ENCODE measurements around the gene RNF114.
"Not testable (repeated sequence)": the region's sequence is repeated elsewhere in the genome, so short reads cannot be mapped to it uniquely, and the experiment has no call there.

RNF114 gene, protein sequence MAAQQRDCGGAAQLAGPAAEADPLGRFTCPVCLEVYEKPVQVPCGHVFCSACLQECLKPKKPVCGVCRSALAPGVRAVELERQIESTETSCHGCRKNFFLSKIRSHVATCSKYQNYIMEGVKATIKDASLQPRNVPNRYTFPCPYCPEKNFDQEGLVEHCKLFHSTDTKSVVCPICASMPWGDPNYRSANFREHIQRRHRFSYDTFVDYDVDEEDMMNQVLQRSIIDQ

DNA sequence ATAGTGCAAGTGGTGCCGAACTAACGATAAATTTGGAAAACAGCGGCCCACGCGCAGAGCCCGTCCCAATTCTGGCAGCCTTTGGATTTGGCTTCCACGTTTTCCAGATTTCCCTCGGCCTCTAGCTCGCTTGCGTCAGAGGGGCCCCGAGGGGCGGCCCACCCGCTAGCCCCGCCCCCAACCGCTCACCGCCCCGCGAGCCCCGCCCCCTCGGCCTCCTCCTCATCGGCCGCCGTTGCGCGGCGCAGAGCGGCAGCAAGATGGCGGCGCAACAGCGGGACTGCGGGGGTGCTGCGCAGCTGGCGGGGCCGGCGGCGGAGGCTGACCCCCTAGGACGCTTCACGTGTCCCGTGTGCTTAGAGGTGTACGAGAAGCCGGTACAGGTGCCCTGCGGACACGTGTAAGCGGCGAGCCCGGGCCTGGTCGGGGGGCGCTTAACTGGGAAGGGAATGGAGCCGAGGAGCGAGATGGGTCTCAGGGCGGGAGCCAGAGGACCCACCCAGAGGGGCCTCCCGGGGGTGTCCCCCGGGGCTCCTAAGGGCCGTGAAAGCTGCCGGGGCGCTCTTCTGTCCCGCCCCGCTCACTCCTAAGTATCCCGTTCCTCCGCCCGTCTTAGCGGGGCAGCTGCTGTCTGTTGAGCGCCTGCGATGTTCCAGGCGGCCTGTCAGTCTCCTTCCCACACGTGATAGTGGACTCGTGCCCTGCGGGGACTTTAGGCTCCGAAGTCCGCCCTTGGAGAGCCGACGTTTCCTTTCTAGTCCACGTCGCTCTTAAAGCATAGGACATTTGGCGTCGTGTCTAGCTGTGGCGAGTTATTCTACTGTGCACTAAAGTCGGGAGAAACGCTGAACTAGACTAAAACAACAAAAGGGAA is at the start of gene RNF114:
Gene RNF114, plus strand, starts transcription at position 245 of the 874 bp plus-strand sequence. Its CDS starts 16 bp downstream, at position 261.
- DNase-seq (ENCODE audit: low read depth), result peak; percentile 81

DNA sequence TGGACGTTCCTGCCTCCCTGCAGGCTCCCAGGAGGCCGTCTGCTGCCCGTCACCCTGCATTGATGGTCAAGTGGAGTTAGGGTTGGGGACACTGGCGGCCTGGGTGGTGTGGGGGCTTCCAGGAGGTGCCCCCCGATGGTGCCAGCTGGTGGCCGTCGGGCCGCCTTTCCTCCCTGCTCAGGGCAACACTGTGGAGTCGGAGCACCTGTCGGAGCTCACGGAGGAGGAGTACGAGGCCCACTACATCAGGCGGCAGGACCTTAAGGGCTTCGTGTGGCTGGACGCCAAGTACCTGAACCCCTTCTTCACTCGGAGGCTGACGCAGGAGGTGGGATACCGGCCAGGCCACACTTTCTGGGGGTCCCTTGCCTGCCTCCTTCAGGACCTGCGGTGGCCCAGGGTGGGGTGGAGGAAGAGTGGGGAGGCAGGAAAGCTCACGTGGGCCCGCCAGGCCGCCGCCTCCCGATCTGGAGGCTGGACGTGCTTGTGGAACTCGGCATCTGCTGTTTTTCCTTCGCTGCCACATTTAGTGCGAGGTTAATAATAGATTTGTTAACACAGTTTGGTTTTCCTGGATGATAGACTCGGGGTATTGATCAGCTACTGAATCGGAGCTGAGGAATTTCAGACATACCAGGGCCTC is 49.5 kb upstream of the RNF114 start:
- DNase-seq (ENCODE audit: low read depth), result no peak

DNA sequence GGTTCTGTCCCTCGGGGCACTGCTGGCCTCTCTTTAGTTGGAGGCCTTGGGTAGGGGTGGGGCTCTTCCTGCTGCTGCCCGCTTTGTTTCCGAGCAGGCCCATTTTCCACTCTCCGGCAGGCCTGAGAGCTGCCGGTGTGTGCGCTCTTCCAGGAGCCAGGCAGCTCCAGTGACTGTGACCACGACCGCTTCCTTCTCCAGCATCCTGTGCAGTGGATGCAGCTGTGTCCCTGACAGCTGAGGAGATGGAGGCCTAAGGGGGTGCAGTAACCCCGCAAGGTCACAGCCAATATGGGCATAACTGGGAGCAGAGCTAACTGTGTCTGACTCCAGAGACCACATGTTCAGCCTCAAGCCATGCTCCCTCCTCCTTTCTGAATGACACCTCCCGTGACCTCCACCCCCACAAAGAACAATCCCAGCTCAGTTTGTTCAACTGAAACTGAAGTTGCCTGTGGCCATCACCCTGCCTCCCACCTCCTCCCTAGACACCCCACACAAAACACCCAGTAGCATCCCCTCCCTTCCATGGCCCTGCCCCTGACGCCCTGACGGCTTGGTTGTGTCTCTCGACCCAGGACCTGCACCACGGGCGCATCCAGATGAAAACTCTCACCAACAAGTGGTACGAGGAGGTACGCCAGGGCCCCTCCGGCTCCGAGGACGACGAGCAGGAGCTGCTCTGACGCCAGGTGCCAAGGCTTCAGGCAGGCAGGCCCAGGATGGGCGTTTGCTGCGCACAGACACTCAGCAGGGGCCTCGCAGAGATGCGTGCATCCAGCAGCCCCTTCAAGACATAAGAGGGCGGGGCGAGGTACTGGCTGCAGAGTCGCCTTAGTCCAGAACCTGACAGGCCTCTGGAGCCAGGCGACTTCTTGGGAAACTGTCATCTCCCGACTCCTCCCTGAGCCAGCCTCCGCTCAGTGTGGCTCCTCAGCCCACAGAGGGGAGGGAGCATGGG is 48.7 kb upstream of the RNF114 start:
- no peak for DNase-seq (ENCODE audit: low read depth)

DNA sequence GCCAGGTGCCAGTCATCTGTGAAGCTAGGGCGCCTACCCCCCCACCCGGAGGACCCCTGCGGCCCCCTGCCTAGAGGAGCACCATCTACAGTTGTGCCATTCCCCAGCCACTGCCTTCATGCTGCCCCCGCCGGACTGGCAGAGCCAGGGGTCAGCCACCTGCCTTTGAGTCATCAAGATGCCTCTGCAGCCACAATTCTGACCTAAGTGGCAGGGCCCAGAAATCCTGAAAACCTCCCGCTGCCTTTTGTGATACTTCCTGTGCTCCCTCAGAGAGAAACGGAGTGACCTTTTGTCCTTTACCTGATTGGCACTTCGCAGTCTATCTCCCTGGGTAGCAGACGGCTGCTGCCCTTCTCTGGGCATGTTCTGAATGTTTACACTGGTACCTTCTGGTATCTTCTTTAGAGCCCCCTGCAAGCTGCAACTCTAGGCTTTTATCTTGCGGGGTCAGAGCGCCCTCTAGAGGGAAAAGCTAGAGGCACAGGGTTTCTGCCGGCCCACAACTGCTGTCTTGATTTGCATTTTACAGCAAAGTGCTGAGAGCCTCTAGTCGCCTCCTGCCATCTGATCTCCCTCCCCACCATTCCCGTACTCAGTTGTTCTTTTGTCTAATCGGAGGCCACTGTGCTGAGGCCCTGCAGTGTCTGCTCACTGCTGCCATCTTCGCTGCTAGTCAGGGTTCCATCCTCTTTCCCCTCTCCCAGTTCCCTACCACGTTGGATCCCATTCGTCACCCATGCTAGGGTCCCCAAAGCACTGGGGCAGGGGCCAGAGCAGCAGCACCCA is 47.8 kb upstream of the RNF114 start:
- DNase-seq (ENCODE audit: low read depth), result peak; percentile 24

DNA sequence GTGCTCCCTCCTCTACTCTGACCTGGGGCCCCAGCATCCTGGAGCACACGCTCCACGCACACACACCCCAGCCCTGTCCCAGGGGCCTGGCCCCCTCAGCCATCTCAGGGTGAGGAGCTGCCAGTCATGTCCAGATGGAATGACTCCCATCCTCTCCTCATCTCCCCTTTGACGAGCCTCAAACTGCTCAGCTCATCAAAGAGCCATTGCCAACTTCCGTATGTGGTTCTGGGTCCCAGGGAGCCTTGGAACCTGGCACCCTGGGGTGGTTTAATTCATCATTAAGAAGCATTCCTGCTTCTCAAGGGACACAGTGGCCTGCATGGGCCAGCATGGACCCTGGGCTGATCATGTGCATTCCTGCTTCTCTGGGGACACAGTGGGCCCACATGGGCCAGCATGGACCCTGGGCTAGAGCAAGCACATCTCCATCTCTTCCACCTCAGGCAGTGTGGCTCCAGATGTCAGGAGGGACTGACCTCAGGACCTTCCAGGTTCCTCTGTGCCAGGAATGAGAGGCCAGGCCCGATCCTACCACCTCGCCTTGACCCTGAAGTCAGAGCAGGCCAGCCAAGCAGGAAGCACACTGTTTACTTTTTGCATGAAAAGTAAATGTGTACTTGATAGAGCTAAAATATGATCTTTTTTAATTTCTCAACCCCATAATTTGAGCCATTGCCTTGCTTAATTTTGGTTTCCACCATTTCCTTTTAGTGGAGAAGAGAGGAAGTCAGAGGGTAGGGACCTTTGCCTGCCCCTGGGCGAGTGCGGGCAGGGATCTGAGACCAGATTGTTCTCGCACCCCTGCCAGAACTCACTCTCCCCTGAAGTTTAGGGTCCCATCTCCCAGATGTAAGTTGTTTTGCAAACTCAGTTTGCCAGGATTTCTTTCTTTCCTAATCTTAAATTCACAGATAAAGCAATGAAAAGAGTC is 46.9 kb upstream of the RNF114 start:
- no peak for DNase-seq (ENCODE audit: low read depth)

DNA sequence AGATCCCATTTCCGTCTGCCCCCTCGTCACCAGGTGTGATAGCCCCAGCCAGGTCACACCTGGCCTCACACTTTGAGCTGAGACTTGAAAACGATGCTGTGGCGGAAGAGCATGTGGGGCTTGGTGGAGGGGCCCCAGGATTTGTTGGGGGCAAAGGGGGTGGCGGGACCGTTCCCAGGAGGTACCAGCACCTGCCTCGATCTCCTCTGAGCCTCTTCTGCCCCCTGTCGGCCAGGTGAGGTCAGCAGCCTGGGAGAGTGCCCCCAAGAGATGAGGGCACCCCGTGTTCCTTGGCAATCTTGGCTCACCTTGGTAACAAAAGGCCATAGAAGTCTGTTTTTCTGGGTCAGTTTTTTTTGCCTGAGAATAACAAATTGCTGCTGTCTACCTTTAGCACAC is 46.3 kb upstream of the RNF114 start:
- DNase-seq (ENCODE audit: low read depth), result no peak

DNA sequence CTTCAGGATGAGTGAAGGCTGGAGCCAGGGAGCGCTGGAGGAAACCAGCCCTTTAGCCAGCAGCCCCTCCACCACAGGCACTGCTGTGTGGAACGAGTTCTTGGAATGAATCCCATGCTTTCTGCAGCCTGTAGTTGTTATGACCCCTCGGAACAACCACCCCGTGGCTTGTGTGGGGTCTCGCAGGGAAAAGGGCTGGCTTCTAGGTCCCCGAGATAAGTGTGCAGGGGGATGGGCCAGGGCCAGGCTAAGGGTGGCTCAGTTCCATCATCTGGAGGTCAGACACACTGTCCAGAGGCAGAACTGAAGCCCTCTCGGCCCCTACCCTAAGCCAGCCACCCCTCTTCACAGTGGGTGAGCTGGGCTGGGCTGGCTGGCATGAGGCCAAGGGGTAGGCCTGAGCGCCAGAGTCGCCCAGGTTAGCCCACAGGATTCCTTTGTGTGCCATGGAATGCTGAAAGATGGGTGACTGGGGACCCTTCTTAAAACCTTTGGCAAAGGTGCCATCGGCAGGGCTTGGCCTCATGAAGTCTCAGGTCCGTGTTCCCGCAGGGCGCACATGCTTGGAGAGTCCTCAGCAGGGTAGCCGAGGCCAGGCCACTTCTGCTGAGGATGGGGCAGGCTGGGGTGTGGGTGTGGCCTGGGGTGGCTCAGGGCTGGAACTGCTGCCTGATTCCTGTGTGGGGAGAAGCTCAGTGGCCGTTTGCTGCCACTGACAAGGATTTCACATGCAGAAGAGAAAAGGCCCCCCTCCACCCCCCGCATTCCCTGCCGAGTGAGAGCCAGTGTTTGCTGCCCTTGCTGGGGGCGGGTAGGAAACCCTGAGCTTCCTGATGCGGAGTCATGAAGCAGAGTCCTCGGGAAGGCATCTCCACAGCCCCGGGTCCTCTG is 45.5 kb upstream of the RNF114 start:
- DNase-seq (ENCODE audit: low read depth), result no peak

DNA sequence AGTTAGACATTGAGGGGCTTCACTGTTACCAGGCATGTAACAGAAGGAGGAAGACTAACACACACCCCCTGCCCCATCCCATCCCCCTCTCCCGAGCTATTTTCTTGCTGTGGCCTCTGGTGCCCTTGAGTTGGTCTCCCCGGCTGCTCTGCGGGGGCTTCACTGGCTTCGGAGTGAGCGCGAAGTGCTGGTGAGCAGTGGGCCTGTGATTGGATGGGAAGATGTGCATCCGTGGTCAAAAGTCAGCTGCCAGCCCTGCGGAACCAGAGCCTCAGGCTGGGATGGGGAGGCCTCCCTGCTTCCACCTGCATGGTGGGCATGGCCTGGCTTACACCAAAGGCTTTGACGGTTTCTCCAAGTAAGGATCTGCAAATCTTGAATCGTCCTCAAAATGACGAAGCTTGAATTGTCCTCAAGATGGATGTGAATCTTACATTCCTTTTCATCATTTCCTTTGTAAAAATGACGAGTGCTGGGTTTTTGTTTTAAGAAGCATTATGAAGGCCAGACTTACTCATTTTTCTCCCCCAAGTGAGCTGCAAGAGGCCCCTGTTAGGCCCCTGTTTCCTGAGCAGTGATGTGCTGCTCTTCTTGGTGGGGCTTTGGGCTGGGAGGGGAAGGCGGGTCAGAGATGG is 44.6 kb upstream of the RNF114 start:
- no peak for DNase-seq (ENCODE audit: low read depth)

DNA sequence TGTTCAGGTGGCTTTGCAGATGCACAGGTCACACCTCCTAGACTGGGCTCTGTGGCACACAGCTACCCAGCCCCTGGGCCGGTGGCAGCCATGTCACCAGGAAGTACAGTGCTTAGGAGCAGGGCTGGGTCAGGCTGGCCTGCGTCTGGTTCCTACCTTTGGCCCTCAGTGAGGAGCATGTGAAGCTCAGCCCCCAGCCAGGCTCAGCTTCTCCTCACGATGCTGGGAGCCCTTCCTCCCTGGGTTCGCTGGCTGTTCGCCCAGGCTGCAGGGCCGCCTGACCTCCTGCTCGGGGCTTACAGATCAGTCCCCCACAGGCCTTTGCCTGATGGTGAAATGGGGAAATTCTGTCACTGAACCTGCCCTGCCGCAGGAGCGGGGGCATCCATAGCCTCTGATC is 43.9 kb upstream of the RNF114 start:
- no peak for DNase-seq (ENCODE audit: low read depth)

DNA sequence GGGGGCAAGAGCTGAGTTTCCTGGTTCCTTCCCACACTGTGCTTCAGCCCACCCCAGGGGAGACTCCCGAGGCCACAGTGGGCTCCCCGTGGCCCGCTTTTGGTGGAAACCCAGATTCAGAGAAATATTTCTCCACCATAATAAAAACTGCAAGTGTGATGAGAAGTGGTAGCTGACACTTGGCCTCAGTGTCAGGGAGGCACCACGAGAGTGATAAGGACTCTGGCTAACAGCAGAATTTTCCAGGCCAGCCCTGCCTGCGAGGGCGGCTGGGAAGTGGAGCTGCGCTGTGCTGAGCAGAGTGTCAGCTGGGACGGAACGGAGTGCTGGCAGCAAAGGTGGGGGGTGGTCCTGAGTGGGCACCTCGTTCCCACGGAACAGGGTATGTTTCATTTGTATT is 43.4 kb upstream of the RNF114 start:
- no peak for DNase-seq (ENCODE audit: low read depth)

DNA sequence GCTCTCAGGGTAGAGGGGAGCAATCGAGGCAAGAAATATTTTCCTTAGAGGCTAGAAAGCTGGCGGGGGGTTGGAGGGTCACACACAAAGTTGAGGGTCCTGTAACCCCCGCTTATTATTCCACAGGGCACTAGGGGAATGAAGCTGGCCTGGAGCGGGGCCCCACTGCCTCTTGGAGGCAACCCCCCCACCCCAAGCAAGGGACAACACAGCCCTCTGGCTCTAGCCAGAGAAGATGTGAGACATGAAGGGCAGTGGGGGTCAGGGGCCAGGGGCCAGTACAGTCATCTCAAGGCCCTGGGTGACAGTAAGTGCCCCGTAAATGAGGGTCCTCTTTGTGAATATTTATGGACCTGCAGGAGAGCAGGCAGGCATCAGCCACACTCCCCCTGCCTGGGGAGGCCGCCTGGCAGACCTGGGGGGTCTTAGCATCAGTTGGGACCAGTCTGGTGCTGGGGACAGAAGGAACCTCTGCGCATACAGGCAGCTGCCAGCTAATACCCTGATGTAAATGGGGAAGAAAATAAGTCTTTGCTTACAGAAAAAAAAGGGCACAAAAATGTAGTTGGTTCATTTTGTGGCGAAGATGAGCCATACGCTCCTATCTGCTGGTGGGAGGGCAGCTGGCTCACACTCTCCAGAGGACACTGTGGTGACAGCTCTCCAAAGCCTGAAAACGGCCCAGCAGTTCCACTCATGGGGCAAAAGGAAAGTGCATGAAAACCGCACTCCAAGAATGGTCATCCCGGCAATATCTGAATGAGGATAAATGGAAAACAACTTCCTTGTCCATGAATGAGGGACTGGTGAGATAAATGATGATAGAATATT is 42.7 kb upstream of the RNF114 start:
- no peak for DNase-seq (ENCODE audit: low read depth)

DNA sequence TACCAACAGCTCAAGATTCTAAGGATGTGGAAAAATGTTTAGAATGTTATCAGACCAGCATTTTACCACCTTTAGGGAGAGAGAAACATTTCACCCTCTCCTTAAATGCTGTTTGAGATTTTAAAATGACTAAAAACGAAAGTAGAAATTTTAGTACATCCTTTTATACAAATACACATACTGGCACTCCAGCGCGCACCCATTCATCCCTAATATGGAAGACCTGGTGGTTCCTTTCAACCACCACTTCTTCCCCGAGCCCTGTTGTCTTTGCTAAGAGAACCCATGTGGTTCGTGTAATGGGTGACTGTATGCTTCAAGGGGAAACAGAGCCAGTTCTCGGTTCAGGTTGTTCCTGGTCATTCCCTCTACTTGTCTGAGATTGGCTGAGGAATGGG is 42.1 kb upstream of the RNF114 start:
- DNase-seq (ENCODE audit: low read depth), result no peak

DNA sequence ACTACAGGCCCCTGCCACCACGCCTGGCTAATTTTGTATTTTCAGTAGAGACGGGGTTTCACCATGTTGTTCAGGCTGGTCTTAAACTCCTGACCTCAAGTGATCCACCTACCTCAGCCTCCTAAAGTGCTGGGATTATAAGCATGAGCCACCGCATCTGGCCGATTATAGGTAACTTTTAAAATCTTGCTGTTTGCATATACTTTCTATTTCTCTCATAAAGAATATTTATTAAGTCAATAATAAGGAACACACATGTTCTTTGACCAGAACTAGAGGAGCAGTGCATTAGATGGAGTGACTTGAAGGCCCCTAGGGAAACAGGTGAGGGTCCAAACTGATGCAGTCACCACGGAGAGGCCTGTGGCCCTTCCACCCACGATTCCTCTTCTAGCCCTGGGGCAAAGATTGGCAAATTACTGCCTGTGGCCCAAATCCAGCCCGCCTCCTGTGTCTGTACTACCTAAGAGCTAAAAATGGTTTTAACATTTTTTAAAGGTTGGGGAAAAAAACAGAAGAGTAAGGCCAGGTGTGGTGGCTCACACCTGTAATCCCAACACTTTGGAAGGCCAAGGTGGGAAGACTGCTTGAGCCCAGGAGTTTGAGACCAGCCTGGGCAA is 40.6 kb upstream of the RNF114 start:
- DNase-seq (ENCODE audit: low read depth), result not testable (repeated sequence)

DNA sequence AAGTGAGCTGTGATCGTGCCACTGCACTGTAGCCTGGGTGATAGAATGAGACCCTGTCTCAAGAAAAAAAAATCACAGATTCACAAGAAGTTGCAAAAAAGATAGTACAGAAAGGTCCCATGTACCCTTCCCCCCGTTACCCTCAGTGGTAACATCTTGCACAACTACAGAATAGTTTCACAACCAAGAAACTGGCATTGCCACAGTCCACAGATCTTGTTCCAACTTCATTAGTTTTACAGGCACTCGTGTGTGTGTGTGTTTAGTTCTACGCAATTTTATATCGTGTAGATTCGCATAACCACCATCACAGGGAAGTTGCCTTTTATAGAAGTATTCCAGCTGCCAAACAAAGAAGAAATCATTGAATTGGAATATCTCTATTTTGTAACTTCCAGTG is 40.0 kb upstream of the RNF114 start:
- DNase-seq (ENCODE audit: low read depth), result no peak

DNA sequence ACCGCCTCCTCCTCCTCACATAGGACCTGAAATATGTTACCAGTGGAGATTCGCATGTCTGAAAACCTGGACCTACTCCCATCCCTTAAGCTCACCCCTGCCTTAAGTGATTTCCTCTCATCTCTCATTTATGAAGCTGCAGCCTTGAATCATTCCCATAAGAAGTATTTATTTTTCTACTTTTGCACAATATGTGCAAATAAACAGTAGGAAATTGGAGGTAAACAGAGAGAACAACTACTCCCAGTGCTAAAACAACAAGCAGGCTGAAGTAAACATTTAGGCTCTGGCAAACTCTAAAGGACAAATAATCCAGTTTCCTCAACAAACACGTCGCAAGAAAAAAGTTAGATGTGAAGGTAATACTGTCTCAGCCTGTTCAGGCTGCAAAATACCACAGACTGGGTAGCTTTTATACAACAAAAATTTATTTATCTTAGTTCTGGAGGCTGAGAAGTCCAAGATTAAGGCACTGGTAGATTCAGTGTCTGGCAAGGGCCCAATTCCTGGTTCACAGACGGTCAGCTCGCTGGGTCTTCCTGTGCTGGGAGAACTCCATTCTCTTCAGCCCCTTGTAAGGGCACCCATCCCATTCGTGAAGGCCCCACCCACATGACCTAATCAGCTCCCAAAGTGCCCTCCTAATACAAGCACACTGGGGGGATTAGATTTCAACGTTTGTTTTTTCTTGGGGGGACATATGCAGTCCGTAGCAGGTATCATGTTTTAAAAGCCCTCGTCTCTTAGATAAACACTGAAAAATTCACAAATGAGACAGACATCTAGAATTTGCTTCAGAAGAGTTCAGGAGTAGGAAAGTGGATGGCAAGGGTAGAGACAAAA is 36.4 kb upstream of the RNF114 start:
- DNase-seq (ENCODE audit: low read depth), result no peak

DNA sequence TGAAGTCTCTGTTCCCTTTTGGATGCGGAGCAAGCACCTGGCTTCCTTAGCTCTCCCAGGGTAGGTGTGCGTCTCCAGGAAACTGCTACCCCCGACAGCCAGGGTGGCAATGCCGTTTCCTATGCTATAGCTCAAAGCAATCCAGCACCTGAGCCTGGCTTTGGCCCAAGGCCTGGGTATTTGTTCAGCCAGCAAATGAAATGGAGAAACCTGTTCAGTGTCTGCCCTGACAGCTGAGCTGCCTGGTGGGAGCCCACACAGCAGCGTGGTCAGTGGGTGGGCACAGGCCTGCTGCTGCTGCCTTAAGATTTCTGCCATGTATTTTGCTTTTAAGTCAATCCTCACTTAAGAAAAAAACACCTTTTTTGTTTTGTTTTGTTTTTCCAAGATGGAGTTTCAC is 34.6 kb upstream of the RNF114 start:
- DNase-seq (ENCODE audit: low read depth), result no peak
